ENCODE results near the gene CACNA1S. TPM values are rescaled to one million over a fixed set of nuclear protein-coding genes. Genes with fewer than 3 reads are reported as not detected.
A peak's percentile ranks its signal among the peaks of the same experiment; 100 is the strongest.

The CACNA1S gene
- total RNA-seq, 1 experiment from 2014 or later, result 0.17 TPM

- DNase-seq (ENCODE audit: low read depth), result no peak
Measured at GRCh38 chr1:201093962-201094361, 18.3 kb downstream of the CACNA1S start.

DNA sequence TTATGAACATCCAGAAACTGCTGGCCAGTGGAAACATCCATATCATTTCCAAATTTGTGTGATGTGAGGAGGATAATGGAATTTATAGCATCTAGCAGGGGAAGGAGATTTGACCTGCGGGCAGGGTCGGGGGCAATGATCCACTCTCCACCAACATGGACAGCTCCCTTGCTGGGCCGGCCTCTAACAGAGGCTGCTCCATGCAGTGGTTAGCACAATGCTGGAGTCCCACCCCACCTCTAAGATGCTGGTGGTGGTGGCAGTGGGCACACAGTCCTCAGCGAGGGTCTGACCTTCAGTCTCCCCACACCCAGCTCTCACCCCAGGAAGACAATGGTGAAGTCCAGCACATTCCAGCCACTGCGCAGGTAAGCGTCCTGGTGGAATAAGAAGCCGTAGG, 18.7 kb downstream of the CACNA1S start:
- no peak for DNase-seq (ENCODE audit: low read depth)

DNA sequence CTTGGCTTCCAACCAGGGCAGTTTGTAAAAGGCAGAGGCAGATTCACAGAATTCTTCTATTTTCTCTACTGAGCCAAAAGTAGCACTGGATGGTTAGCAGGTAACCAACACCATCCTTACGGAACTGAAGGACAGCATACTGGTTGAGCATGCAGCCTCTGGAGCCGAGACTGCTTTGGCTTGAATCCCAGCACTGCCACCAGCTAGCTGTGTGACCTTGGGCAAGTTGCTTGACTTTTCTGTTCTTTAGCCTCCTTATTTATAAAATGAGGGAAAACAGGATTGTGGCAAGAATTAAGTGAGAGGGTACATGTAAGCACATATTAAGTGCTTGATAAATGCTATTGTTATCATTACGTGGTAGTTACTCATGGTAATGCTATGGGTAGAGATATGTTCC, 19.5 kb downstream of the CACNA1S start:
- DNase-seq (ENCODE audit: low read depth), result no peak

GRCh38 chr1:201091256-201091655, 21.0 kb downstream of the CACNA1S start:
- DNase-seq (ENCODE audit: low read depth), result no peak

DNA sequence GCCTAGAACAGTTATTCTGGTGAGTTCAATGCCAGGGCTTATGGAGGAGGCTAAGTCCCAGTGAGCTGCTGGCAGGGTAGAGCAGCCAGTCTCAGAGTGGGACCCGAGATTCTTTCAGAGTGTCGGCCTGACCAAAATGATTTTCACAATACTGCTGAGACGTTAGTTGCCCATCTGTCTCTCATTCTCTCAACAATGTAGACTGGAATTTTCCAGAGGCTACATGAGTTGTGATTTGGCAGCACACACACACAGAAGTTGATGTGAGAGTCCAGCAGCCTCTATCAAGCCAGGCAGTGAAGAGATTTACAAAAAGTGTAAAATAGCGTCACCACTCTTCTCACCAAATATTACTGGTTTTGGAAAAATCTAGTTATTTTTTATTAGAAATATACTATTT, 21.7 kb downstream of the CACNA1S start:
- no peak for DNase-seq (ENCODE audit: low read depth)

- no peak for DNase-seq (ENCODE audit: low read depth)
Measured at GRCh38 chr1:201089596-201089995, 22.6 kb downstream of the CACNA1S start.

GRCh38 chr1:201088901-201089525, 23.2 kb downstream of the CACNA1S start:
- no peak for DNase-seq (ENCODE audit: low read depth)

DNA sequence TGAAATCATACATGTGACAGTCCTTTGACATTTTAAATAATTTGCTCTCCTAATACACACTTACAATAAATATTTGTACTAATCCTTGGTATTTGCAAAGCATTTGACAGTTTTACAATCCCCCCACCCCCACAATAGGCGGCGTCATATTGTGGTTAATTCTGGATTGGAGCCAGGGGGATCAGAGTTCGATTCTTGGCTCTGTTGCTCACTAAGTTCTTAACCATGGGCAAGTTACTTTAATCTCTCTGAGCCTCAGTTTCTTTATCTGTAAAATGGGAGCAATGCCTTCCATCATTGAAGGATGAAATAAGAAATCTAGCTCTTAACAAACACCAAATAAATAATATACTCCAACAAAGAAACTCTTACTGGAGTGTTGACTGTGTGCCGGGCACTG, 23.8 kb downstream of the CACNA1S start:
- no peak for DNase-seq (ENCODE audit: low read depth)

GRCh38 chr1:201085902-201086735, 26.1 kb downstream of the CACNA1S start:
- peak; percentile 43 for DNase-seq (ENCODE audit: low read depth)

DNA sequence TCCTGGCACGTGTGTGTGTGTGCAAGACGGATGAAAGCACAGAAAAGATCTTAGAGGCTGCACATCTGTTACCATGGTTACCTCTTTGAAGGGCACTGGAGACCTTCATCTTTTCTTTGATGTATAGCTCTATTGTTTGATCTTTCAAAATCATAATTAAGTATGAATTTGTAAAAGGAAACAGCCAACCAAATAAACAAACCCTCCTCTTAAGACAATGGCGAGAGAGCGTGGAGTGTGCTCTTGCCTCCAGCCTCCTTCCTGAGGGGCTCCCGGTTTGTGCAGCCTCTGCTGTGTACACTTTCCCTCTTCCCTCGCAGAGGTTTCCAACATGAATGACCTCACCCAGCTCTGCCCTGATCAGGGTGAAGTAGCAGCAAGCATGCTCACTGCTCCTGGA, 27.9 kb downstream of the CACNA1S start:
- no peak for DNase-seq (ENCODE audit: low read depth)

DNA sequence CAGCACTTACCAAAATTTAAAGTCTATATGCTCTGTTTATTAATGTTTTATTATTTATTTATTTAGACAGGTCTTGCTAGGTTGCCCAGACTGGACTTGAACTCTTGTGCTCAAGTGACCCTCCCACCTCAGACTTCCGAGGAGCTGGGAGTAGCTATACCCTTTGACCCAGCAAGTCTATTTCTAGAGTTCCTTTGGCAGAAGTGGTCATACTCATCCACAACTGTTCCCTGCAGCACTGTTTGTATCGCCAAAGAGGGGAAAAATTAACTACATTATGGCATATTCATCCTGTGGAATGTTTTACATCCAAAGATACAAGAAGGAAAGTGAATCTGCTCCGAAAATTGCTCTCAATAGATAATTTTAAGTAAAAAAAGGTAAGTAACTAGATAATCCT, 28.5 kb downstream of the CACNA1S start:
- DNase-seq (ENCODE audit: low read depth), result no peak

GRCh38 chr1:201080135-201080534, 32.1 kb downstream of the CACNA1S start:
- DNase-seq (ENCODE audit: low read depth), result no peak

DNA sequence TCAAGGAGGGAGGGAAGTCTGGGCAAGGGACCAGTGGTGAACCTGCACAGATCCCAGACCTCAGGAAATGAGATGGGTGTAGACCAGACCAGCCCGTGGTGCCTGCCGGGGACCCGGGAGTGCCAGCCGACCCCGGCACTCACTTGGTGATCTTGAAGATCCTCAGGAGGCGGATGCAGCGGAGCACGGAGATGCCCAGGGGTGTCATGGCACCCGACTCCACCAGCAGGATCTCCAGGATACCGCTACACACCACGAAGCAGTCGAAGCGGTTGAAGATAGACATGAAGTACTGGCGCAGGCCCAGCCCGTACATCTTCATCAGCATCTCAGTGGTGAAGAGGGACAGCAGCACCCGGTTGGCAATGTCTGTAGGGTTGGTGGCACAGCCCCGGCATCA, 34.5 kb downstream of the CACNA1S start:
- DNase-seq (ENCODE audit: low read depth), result no peak

DNA sequence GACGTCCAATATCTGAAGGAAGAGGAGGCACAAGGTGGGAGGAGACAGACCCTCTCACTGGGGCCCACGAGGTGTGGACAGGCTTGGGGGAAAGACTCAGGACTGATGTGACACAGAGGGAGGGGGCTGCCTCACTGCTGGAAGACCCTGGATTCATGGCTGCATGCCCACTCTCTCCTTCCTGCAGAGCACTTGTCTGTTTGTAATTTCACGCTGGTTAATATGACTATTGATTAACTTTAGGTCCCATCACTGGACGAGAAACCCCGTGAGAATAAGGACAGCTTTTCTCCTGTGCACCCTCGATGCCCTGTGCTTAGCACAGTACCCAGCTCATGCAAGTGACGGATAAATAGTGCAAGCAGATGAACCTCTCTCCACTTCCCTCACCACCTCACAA, 35.1 kb downstream of the CACNA1S start:
- no peak for DNase-seq (ENCODE audit: low read depth)

DNA sequence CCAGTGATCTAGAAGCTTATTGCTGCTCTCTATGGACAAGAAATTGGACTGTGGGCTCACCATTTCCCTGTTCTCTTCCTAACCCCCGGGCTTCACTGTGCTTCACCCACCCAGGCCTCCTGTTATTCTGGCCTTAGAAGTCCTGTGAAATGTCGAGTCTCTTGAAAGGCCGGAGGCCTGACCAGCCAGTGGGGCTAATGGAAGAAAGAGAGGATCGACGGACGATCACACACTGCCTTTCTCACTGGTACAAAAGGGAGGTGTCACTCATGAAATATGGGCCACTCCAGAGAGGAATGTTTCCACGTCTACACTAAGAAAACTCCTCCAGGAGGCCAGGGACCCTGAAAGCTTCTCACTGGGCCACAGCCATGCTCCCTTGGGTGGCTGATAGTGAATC, 36.1 kb downstream of the CACNA1S start:
- DNase-seq (ENCODE audit: low read depth), result no peak

DNA sequence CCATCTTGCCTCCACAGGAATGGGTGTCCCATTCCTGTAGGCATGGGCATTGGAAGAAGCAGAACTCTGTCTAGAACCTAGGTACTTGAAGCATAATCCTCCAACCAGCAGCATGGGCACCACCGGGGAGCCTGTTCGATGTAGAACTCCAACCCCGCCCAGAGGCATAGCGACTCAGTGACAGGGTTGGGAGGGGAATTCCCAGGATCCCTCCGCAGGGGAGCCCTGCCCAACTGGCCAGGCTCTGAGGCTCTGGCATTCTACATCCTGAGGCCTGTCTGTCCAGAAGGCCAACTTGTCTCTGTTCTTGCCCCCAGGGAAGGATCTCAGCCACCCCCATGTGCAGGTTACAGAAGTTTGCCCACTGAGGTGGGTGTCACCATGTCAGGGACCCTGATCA, 38.2 kb downstream of the CACNA1S start:
- DNase-seq (ENCODE audit: low read depth), result no peak

- DNase-seq (ENCODE audit: low read depth), result no peak
Measured at GRCh38 chr1:201072922-201073321, 39.3 kb downstream of the CACNA1S start.

DNA sequence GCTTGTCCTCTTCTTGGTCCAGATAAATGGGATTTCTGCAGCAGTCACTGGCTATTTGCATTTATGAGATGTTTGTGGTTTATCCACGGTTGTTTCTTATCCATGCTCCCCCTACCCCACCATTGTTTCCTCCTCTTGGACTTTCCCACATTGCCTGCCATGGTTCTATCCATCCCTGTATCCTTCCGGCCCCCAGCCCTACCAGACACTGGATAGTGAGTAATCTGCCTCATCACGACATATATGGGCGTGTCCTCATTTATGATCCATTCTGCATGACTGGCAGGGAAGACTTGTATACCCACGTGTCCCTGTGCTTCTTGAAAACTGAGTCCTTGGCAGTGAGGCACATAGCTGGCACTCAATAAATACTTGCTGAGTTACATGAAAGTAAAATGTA, 40.1 kb downstream of the CACNA1S start:
- no peak for DNase-seq (ENCODE audit: low read depth)

DNA sequence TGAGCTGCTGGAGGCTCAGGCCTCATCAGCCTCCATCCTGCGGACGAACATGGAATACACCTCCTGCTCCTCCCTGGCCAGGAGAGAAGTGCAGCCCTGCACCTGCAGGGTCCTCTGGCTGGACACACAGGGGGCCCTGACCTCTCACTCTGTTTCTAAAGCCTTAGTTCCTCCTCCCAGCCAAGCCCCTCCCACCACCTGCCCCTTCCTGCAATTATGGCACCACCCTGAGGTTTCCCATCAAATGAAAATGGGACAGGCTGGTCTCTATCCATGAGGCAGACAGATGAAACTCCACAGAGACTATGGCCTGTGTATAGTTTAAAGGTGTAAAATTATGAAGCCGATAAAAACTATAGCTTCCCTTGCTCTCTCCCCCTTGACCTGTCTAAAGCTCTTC, 42.6 kb downstream of the CACNA1S start:
- no peak for DNase-seq (ENCODE audit: low read depth)

DNA sequence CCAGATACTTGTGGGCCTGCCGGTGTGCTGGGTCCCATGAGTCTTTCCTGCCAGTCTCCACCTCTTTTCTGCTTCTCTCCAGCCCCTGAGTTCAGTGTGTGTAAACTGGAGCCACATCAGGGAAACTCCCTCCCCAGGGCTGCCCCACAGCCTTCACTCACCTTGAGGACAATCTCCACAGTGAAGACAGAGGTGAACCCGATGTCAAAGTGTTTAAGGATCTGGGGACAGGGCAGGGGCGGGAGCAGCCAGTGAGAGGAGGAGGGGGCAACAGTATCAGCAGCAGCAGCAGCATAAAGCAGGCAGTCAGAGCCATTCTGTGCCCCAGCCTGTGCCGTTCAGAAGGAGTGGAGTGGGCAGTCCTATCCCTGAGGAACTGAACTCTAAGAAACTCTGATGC, 43.2 kb downstream of the CACNA1S start:
- no peak for DNase-seq (ENCODE audit: low read depth)

- DNase-seq (ENCODE audit: low read depth), result no peak
Measured at GRCh38 chr1:201066986-201067385, 45.2 kb downstream of the CACNA1S start.

DNA sequence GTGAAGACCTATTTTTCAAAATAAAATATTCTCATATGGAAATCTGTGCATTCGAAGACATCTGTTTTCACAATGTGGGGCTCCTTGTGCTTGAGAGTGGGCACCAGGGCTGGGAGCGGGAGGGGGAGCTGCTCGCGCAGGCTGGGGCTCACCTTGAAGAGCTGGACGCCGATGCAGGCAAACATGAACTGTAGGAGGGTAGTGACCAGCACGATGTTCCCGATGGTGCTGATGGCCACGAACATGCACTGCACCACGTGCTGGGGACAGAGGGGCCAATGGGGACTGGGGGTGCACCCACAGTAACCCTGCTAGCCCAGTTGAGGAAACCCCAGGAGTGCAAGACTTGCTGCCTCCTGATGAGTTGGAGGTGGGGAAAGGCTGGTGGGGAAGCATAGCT, 46.5 kb downstream of the CACNA1S start:
- DNase-seq (ENCODE audit: low read depth), result no peak

GRCh38 chr1:201064806-201065205, 47.4 kb downstream of the CACNA1S start:
- no peak for DNase-seq (ENCODE audit: low read depth)
